Activated naive CD8-positive, alpha-beta T cell (primary cell): Measurements from ENCODE around the gene CD300H.
"Not testable (repeated sequence)": the region's sequence is repeated elsewhere in the genome, so short reads cannot be mapped to it uniquely, and the experiment has no call there.

Source experiments
- H3K27ac Mint-ChIP-seq: one replicate; pipeline ENCODE4 v1.8.0; 2021; ENCODE audit warnings: mixed read lengths
- H3K27me3 Mint-ChIP-seq: one replicate; pipeline ENCODE4 v1.8.0; 2021; ENCODE audit warnings: mixed read lengths
- H3K36me3 Mint-ChIP-seq: one replicate; pipeline ENCODE4 v1.8.0; 2021; ENCODE audit warnings: mixed read lengths
- H3K4me1 Mint-ChIP-seq: one replicate; pipeline ENCODE4 v1.8.0; 2021; ENCODE audit warnings: low read depth, mixed read lengths
- H3K4me3 Mint-ChIP-seq: one replicate; pipeline ENCODE4 v1.8.0; 2021; ENCODE audit warnings: mild to moderate bottlenecking, mixed read lengths
- H3K9me3 Mint-ChIP-seq: one replicate; pipeline ENCODE4 v1.8.0; 2021; ENCODE audit warnings: low read depth, mixed read lengths

Gene CD300H

GRCh38 chr17:74598346-74599022, 31.2 kb upstream of the CD300H start:
- Mint-ChIP-seq H3K27me3 (peaks cover 5% of the 10 kb centered on the region), H3K27ac (no peak overlapping the region), H3K4me3 (no peak overlapping the region), H3K36me3 (no peaks in the 10 kb centered on the region), H3K9me3 (no peaks in the 10 kb centered on the region), H3K4me1 (peaks cover 32% of the 10 kb centered on the region)

GRCh38 chr17:74597069-74597790, 29.9 kb upstream of the CD300H start:
- H3K27ac Mint-ChIP-seq: no peak overlapping the region
- H3K27me3 Mint-ChIP-seq: peaks cover 6% of the 10 kb centered on the region
- no peak overlapping the region for H3K4me3 Mint-ChIP-seq
- peaks cover 28% of the 10 kb centered on the region for H3K4me1 Mint-ChIP-seq
- H3K36me3 Mint-ChIP-seq: no peaks in the 10 kb centered on the region
- no peaks in the 10 kb centered on the region for H3K9me3 Mint-ChIP-seq

- no peak overlapping the region for H3K27ac Mint-ChIP-seq
- H3K9me3 Mint-ChIP-seq: no peaks in the 10 kb centered on the region
- no peaks in the 10 kb centered on the region for H3K36me3 Mint-ChIP-seq
- H3K4me1 Mint-ChIP-seq: peaks cover 30% of the 10 kb centered on the region
- no peak overlapping the region for H3K4me3 Mint-ChIP-seq
- H3K27me3 Mint-ChIP-seq: peaks cover 6% of the 10 kb centered on the region
Measured at GRCh38 chr17:74595037-74595750, 27.9 kb upstream of the CD300H start.

- Mint-ChIP-seq H3K4me1 (peaks cover 16% of the 10 kb centered on the region), H3K9me3 (no peaks in the 10 kb centered on the region), H3K4me3 (peak within 1 kb of the TSS; percentile 61), H3K27ac (no peak within 1 kb of the TSS), H3K27me3 (peaks cover 2% of the 10 kb centered on the region), H3K36me3 (no peaks in the 10 kb centered on the region)
Measured at GRCh38 chr17:74592087-74592990, 25.0 kb upstream of the CD300H start, which contains the start of gene CD300LD. CD300LD (minus strand) TSS chr17:74592283; CDS start chr17:74592202, 81 bp downstream.

- Mint-ChIP-seq H3K4me1 (peaks cover 16% of the 10 kb centered on the region), H3K36me3 (no peaks in the 10 kb centered on the region), H3K27ac (no peak overlapping the region), H3K4me3 (no peak overlapping the region), H3K27me3 (peaks cover 2% of the 10 kb centered on the region), H3K9me3 (no peaks in the 10 kb centered on the region)
Measured at GRCh38 chr17:74591503-74591902, 24.2 kb upstream of the CD300H start.

GRCh38 chr17:74585711-74586110, 18.4 kb upstream of the CD300H start:
- H3K4me1 Mint-ChIP-seq: no peaks in the 10 kb centered on the region
- H3K36me3 Mint-ChIP-seq: no peaks in the 10 kb centered on the region
- peaks cover 3% of the 10 kb centered on the region for H3K9me3 Mint-ChIP-seq
- H3K4me3 Mint-ChIP-seq: no peak overlapping the region
- H3K27me3 Mint-ChIP-seq: no peaks in the 10 kb centered on the region
- no peak overlapping the region for H3K27ac Mint-ChIP-seq

GRCh38 chr17:74584292-74585060, 17.2 kb upstream of the CD300H start:
- Mint-ChIP-seq H3K27ac (no peak overlapping the region), H3K9me3 (peaks cover 3% of the 10 kb centered on the region), H3K4me3 (no peak overlapping the region), H3K36me3 (no peaks in the 10 kb centered on the region), H3K27me3 (no peaks in the 10 kb centered on the region), H3K4me1 (peaks cover 12% of the 10 kb centered on the region)

GRCh38 chr17:74582633-74583032, 15.3 kb upstream of the CD300H start:
- no peak overlapping the region for H3K27ac Mint-ChIP-seq
- H3K27me3 Mint-ChIP-seq: no peaks in the 10 kb centered on the region
- peaks cover 3% of the 10 kb centered on the region for H3K9me3 Mint-ChIP-seq
- H3K4me1 Mint-ChIP-seq: peaks cover 19% of the 10 kb centered on the region
- no peak overlapping the region for H3K4me3 Mint-ChIP-seq
- no peaks in the 10 kb centered on the region for H3K36me3 Mint-ChIP-seq

- H3K27me3 Mint-ChIP-seq: no peaks in the 10 kb centered on the region
- H3K9me3 Mint-ChIP-seq: peaks cover 3% of the 10 kb centered on the region
- H3K36me3 Mint-ChIP-seq: no peaks in the 10 kb centered on the region
- no peak overlapping the region for H3K4me3 Mint-ChIP-seq
- peaks cover 19% of the 10 kb centered on the region for H3K4me1 Mint-ChIP-seq
- H3K27ac Mint-ChIP-seq: no peak overlapping the region
Measured at GRCh38 chr17:74579900-74580299, 12.6 kb upstream of the CD300H start.

- Mint-ChIP-seq H3K27me3 (no peaks in the 10 kb centered on the region), H3K36me3 (no peaks in the 10 kb centered on the region)
Measured at GRCh38 chr17:74578979-74579378, 11.7 kb upstream of the CD300H start.

GRCh38 chr17:74574489-74575142, 7.3 kb upstream of the CD300H start:
- Mint-ChIP-seq H3K4me3 (no peak overlapping the region), H3K9me3 (no peaks in the 10 kb centered on the region), H3K36me3 (no peaks in the 10 kb centered on the region), H3K27ac (no peak overlapping the region), H3K27me3 (peaks cover 4% of the 10 kb centered on the region), H3K4me1 (peaks cover 11% of the 10 kb centered on the region)

More at GRCh38 chr17:74578979-74579378, 11.7 kb upstream of the CD300H start:
- no peak overlapping the region for H3K4me3 Mint-ChIP-seq
- H3K4me1 Mint-ChIP-seq: peaks cover 19% of the 10 kb centered on the region
- no peak overlapping the region for H3K27ac Mint-ChIP-seq
- no peaks in the 10 kb centered on the region for H3K9me3 Mint-ChIP-seq

- H3K4me3 Mint-ChIP-seq, H3K27ac Mint-ChIP-seq, H3K4me1 Mint-ChIP-seq, H3K36me3 Mint-ChIP-seq, H3K9me3 Mint-ChIP-seq, H3K27me3 Mint-ChIP-seq: not testable (repeated sequence)
Measured at GRCh38 chr17:74573635-74574034, 6.3 kb upstream of the CD300H start.

- Mint-ChIP-seq H3K36me3 (no peaks in the 10 kb centered on the region), H3K9me3 (no peaks in the 10 kb centered on the region), H3K4me3 (no peak overlapping the region), H3K4me1 (peaks cover 12% of the 10 kb centered on the region), H3K27ac (no peak overlapping the region), H3K27me3 (peaks cover 12% of the 10 kb centered on the region)
Measured at GRCh38 chr17:74573169-74573568, 5.9 kb upstream of the CD300H start.
